GM18858 (cell line): ENCODE results near the gene SIL1.
A peak's percentile ranks its signal among the peaks of the same experiment; 100 is the strongest.
"Not testable (repeated sequence)": the region's sequence is repeated elsewhere in the genome, so short reads cannot be mapped to it uniquely, and the experiment has no call there.

ENCODE experiments used
- ATAC-seq: cut with Tn5 transposase; IDR thresholded peaks from one replicate; pipeline ENCODE4 v1.9.1; 2021; ENCODE audit not compliant: unreplicated experiment

The SIL1 gene

GRCh38 chr5:139177809-139178588 lies 20.2 kb downstream of the SIL1 start:
- peak; percentile 35 for ATAC-seq

GRCh38 chr5:139177281-139177680 lies 20.9 kb downstream of the SIL1 start:
- ATAC-seq: not testable (repeated sequence)

- not testable (repeated sequence) for ATAC-seq
Measured at GRCh38 chr5:139174382-139174781, 23.8 kb downstream of the SIL1 start.

- no peak for ATAC-seq
Measured at GRCh38 chr5:139171779-139172404, 26.3 kb downstream of the SIL1 start.

- ATAC-seq: no peak
Measured at GRCh38 chr5:139167952-139168720, 30.0 kb downstream of the SIL1 start.

GRCh38 chr5:139167533-139167932 lies 30.6 kb downstream of the SIL1 start:
- no peak for ATAC-seq

GRCh38 chr5:139167063-139167462 lies 31.1 kb downstream of the SIL1 start:
- ATAC-seq: no peak

- ATAC-seq: not testable (repeated sequence)
Measured at GRCh38 chr5:139164897-139165296, 33.3 kb downstream of the SIL1 start.

GRCh38 chr5:139164020-139164419 lies 34.1 kb downstream of the SIL1 start:
- no peak for ATAC-seq

- ATAC-seq: no peak
Measured at GRCh38 chr5:139162448-139162847, 35.7 kb downstream of the SIL1 start.

- no peak for ATAC-seq
Measured at GRCh38 chr5:139158791-139159190, 39.4 kb downstream of the SIL1 start.

GRCh38 chr5:139157556-139157955 lies 40.6 kb downstream of the SIL1 start:
- ATAC-seq: no peak

GRCh38 chr5:139156814-139157213 lies 41.4 kb downstream of the SIL1 start:
- no peak for ATAC-seq

- ATAC-seq: no peak
Measured at GRCh38 chr5:139155333-139155732, 42.8 kb downstream of the SIL1 start.

GRCh38 chr5:139151902-139152301 lies 46.3 kb downstream of the SIL1 start:
- no peak for ATAC-seq

GRCh38 chr5:139150367-139150999 lies 47.7 kb downstream of the SIL1 start:
- ATAC-seq: no peak

GRCh38 chr5:139149477-139150199 lies 48.5 kb downstream of the SIL1 start:
- no peak for ATAC-seq

GRCh38 chr5:139148986-139149385 lies 49.2 kb downstream of the SIL1 start:
- ATAC-seq: no peak

GRCh38 chr5:139148306-139148705 lies 49.9 kb downstream of the SIL1 start:
- no peak for ATAC-seq

GRCh38 chr5:139147483-139148087 lies 50.6 kb downstream of the SIL1 start:
- ATAC-seq: no peak
